NB4 (cell line): ENCODE results near the gene CDKN2D.
"Not testable (repeated sequence)": the region's sequence is repeated elsewhere in the genome, so short reads cannot be mapped to it uniquely, and the experiment has no call there.

Experiments
- CTCF ChIP-seq: IDR thresholded peaks from one replicate; pipeline ENCODE4 v1.5.1; 2012; ENCODE audit warnings: low read depth, low read length
- MAX ChIP-seq: IDR thresholded peaks from 2 replicates; pipeline ENCODE4 v1.6.1; 2011; ENCODE audit warnings: low read depth, low read length
- MYC ChIP-seq: IDR thresholded peaks from 2 replicates; pipeline ENCODE4 v1.6.1; 2011; ENCODE audit warnings: low read depth, low read length
- POLR2A ChIP-seq: IDR thresholded peaks from 2 replicates; pipeline ENCODE4 v1.6.1; 2011; ENCODE audit warnings: mild to moderate bottlenecking; ENCODE audit not compliant: insufficient read length; ENCODE audit errors: extremely low read depth

- not testable (repeated sequence) for TF ChIP-seq CTCF, MAX, POLR2A
- TF ChIP-seq MYC, result 0 out of 2 replicates have a peak, but pooled peaks have one; percentile 9
Observed at GRCh38 chr19:10539016-10539415, 29.8 kb downstream of the CDKN2D start.
